NK-92 (cell line): ENCODE data around the gene DNASE1L2.
A peak's percentile ranks its signal among the peaks of the same experiment; 100 is the strongest.

Experiments
- DNase-seq: peaks from one replicate; lab custom pipeline; 2025; ENCODE audit not compliant: unreplicated experiment; lab: John Stamatoyannopoulos, UW

Gene DNASE1L2

DNA sequence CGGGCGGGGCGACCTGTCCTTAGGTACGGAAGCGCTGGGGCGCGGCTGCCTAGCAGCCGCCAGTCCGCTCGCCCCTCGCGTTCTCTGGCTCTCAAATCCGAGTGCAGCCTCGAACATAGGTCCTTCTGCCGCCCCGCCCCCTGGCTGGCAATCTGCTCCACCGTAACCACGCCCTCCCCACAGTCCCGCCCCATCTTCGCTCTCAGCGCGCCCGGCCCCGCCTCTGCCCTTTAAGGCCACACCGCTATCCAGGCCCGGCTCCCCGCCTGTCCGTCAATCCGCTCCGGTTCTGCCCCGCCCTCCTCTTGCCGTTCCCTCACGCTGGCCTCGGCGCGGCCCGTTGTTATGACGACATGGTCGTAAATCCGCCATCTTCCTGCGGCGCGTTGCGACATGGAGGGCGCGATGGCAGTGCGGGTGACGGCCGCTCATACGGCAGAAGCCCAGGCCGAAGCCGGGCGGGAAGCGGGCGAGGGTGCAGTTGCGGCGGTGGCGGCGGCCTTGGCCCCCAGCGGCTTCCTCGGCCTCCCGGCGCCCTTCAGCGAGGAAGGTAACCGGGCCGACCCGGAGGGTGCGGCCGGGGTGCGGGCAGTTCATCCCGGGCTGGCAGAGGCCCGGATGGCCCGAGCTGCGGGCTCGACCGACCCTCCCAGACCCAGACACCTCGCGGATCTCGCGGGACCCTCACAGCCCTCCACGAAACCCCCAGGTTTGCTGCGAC, 12.9 kb upstream of the DNASE1L2 start, which contains the start of gene E4F1:
Gene E4F1 (plus strand): TSS at position 371 of the 721 bp plus-strand sequence. CDS start 23 bp downstream, at position 394.
- DNase-seq, result peak; percentile 89

GRCh38 chr16:2223942-2224486, 12.2 kb upstream of the DNASE1L2 start:
- no peak for DNase-seq

- no peak for DNase-seq
Observed at GRCh38 chr16:2226245-2226793, 9.9 kb upstream of the DNASE1L2 start.

- DNase-seq, result no peak
Observed at GRCh38 chr16:2226918-2227317, 9.3 kb upstream of the DNASE1L2 start.

DNA sequence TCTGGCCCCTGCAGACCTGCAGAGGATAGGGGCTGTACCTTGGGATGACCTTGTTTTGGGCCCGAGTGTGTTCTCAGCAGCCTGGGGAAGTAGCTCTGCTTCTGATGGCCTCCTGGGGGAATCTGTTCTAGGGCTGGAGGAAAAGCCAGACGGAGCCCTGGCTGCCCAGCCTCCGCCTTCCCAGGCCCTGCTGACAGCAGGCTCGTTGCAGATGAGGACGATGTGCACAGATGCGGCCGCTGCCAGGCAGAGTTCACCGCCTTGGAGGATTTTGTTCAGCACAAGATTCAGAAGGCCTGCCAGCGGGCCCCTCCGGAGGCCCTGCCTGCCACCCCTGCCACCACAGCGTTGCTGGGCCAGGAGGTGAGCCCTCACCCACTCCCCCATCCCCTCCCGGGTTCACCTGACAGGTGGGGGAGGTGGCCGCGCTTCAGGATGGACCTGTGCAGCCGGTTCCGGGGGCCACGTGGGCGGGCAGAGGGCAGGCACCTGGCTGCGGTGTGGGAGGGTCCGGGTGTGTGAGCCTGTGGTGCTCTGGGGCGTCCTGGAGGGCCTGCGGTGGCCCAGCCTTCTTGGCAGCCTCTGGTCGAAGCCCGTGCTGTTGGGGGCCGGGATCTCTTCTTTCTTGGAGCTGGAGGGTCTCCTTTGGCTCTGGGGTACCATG, 8.0 kb upstream of the DNASE1L2 start:
- no peak for DNase-seq

DNA sequence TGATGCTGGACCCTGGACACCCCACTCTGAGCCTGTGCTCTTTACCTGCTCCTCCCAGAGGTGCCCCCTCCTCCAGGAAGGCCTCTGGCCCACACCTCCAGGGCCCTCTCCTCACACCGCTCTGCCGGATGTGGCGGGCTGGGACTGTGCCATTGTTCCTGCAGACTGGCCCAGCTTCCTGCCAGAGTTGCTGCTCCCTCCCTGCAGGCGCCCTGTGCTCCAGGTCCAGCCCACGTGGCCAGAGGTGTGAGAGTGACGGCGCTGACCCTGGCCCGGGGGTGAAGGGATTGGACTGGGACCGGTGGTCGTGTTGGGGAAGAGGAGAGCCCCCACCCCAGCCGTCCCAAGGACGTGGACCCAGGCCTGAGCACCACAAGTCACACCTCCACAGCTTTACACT, 7.2 kb upstream of the DNASE1L2 start:
- DNase-seq, result no peak

DNA sequence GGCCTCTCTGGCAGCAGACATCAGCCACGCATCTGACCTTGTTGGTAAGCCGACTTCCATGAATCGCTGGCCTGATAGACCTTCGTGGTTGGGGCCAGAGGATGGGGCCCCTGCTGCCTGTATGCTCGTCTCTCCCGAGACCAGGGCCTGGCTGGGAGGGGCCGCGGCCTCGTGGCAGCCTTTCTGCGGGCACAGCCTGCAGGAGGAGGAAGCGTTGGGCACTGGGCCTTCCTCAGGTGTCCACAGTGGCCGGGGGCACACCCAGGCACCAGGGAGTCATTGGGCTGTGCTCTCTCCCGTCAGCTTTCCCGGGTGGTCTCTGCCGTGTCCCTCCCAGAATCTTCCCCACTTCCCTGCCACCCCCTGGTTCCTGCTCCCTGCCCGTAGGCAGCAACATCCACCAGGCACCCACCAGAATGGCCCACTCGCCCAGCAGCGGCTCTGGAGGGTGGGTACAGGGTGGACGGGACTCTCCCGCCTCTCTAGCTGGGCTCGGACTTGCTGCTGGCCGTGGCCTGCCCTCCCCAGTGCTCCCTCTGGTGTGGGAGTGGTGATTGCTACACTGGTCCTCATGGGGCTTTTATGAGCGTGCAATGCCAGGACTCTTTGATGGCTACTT, 6.5 kb upstream of the DNASE1L2 start:
- no peak for DNase-seq

GRCh38 chr16:2230376-2230775, 5.9 kb upstream of the DNASE1L2 start:
- no peak for DNase-seq

- DNase-seq, result no peak
Observed at GRCh38 chr16:2231016-2231931, 5.0 kb upstream of the DNASE1L2 start.

GRCh38 chr16:2232094-2232990, 3.9 kb upstream of the DNASE1L2 start:
- no peak for DNase-seq

DNA sequence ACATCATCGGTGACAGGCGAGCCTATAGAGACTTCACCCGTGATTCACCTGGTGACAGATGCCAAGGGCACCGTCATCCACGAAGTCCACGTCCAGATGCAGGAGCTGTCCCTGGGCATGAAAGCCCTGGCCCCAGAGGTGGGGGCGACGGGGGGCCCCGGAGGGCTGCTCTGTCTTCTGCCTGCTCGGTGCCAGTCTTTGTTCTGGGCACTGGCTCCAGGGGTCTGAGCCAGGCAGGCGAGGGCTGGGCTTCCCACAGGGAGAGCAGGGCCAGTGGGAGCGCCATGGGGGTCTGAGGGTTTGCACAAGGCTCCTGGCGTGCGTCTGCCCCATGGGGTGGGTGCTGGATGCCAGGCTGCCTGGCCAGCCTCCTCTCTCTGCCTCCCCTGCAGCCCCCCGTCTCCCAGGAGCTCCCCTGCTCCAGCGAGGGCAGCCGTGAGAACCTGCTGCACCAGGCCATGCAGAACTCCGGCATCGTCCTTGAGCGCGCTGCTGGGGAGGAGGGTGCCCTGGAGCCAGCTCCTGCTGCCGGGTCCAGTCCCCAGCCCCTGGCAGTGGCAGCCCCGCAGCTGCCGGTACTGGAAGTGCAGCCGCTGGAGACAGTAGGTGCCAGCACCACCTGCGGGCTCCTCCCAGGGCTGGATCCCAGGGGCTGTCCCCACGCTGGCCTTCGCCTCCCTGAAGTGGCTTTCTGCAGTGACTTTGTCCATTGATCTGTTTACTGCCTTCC, 3.0 kb upstream of the DNASE1L2 start:
- DNase-seq, result no peak

DNA sequence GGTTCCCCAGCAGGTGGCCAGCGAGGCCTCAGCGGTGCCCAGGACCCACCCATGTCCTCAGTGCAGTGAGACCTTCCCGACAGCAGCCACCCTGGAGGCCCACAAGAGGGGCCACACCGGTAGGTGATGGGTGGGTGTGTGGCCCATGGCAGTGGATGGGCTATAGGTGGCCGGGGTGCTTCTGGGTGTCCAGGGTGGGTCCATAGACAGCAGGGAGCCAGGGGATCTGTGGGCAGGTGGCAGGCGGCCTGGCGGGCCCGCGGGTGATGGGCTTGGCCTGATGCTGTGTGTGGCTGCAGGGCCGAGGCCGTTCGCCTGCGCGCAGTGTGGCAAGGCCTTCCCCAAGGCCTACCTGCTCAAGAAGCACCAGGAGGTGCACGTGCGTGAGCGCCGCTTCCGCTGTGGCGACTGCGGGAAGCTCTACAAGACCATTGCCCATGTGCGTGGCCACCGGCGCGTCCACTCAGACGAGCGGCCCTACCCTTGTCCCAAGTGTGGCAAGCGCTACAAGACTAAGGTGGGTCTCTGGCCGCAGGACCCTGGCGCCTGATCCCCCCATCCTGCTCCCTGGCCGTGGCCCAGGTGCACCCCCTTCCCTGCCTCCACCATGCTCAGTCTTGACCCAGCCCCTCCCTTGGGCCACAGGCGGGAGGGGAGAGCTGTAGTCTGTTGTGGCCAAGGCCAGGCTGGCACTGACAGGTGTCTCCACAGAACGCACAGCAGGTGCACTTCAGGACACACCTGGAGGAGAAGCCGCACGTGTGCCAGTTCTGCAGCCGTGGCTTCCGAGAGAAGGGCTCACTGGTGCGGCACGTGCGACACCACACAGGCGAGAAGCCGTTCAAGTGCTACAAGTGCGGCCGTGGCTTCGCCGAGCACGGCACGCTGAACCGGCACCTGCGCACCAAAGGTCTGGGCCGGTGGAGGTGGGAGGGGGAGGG, 2.1 kb upstream of the DNASE1L2 start:
- no peak for DNase-seq

- no peak for DNase-seq
Observed at GRCh38 chr16:2234813-2235170, 1.5 kb upstream of the DNASE1L2 start.

GRCh38 chr16:2235234-2235651, 1.0 kb upstream of the DNASE1L2 start:
- DNase-seq, result no peak

DNA sequence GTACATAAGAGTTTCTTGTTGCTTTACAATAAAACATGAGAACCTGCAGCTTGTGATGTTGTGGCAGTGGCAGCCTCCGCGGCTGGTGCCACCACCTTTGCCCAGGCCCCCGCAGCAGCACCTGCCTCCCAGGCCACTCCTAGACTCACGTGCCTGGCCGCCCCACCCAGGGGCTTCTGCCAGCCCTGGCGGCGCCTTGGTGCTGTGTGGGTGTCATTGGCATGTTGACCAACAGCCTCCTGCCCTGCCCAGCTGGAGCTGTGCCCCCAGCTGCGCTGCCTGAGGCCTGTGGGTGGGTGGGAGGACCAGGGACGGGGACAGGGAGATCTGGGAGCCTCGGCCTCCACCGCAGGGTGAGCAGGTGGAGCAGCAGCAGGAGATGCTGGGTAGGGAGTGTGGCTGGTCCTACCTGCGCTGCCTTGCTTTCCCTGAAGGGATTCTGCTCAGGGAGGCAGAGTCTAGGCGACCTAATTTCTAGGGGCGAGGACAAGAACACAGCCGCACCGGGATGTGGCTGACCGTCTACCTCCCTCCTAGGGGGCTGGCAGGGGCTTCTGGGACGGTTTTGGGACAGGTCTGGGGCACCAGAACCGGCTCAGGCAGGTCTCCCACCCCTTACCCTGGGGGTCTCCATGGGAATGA, 428 bp upstream of the DNASE1L2 start:
- no peak for DNase-seq

DNA sequence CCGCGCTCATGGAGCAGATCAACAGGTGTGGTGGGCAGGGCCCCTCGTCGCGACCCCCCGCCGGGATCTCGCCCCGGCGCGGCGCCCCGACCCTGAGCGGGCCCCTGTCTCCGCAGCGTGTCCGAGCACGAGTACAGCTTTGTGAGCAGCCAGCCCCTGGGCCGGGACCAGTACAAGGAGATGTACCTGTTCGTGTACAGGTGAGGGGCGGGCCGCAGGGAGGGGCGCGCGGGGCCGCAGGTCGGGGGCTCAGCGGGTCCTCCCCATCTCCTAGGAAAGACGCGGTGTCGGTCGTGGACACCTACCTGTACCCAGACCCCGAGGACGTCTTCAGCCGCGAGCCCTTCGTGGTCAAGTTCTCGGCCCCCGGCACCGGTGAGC, 848 bp downstream of the DNASE1L2 start:
- no peak for DNase-seq

DNA sequence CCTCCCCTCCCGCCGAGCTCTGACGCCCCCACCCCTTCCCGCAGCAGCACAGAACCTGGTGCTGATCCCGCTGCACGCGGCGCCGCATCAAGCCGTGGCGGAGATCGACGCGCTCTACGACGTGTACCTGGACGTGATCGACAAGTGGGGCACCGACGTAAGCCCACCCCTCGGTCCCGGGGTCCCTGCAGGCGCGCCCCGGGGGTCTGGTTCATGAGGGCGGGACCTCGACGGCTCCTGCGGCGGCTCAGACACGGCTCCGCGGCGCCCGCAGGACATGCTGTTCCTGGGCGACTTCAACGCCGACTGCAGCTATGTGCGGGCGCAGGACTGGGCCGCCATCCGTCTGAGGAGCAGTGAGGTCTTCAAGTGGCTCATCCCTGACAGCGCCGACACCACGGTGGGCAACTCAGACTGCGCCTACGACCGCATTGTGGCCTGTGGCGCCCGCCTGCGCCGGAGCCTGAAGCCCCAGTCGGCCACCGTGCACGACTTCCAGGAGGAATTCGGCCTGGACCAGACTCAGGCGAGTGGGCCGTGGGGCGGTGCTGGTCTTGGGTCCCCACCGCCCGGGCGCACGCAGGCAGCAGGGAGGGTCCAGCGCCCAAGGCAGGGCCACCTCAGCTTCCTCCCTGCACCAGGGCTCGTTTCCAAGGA, 1.4 kb downstream of the DNASE1L2 start:
- no peak for DNase-seq
